ENCODE results near the gene PDGFC. TPM values are rescaled to one million over a fixed set of nuclear protein-coding genes. Genes with fewer than 3 reads are reported as not detected.

Gene PDGFC
- total RNA-seq, 1 experiment from 2014 or later, result 64.5 TPM

DNA sequence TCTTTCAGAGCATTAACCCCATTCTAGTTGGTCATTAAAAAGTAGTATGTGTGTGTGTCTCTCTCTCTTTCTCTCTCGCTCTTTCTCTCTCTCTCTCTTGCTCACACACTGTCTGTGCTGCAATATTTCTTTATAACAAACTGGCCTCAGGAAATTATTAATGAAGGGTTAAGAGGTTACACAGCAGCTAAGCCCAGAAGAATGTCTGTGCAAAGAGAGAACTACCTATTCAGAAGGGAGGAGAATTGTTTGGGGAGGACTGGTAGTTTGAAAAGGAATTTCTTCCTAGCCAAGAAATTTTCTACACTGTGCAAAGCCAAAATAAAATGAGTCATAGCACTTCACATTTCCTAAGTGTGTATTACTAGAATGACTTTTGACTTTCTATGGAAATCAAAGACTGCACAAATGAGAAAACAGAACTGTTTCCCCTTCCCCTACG lies 22.2 kb downstream of the PDGFC start:
- intact Hi-C loops (cut with micrococcal nuclease; ENCODE audit: unreplicated experiment), result loop anchor here (2.0 to 5.0 kb wide), 3 partner anchors 13 to 167 kb away; no protein-coding TSS in a partner anchor
- CTCF ChIA-PET, result interaction anchor here (0.7 kb wide), 1 partner anchor 22 kb away, joined by 3 read pairs; no protein-coding TSS in a partner anchor
- peaks cover 60% of the 10 kb centered on the region for H3K4me1 Mint-ChIP-seq (ENCODE audit: low read depth, unreplicated experiment)

DNA sequence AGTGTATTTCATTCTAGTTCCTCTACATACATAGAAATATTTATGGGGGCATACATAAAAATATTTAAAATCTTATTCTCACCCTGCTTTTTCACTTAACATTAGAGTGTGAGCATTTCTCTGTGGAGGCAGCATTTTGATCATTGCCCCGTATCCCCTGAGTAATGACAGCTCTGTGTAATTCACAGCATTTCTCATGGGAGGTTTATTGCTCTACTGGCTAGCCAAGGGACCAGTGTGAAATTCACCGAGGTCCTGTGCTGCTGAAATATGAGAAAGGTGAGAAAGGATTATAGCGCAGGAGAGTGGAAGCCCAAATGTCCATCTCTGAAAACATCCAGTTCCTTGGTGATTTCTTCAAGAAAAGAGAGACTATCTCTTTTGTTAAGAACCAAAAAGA lies 22.9 kb downstream of the PDGFC start:
- H3K9me3 Mint-ChIP-seq (ENCODE audit: low read depth, unreplicated experiment), result no peaks in the 10 kb centered on the region
- CTCF ChIA-PET, result interaction anchor here (0.7 to 0.8 kb wide), 2 partner anchors 22 to 129 kb away, joined by 3 read pairs; no protein-coding TSS in a partner anchor
- intact Hi-C loops (cut with micrococcal nuclease; ENCODE audit: unreplicated experiment), result loop anchor here (2.0 to 5.0 kb wide), 3 partner anchors 14 to 166 kb away; no protein-coding TSS in a partner anchor
- BruUV-seq (replicated peaks), result TSS peak; percentile 32
- no peaks in the 10 kb centered on the region for H3K27me3 Mint-ChIP-seq (ENCODE audit: unreplicated experiment)
- peak overlapping the region; percentile 62 for H3K4me3 Mint-ChIP-seq (ENCODE audit: low read depth, unreplicated experiment)
- peaks cover 24% of the 10 kb centered on the region for H3K36me3 Mint-ChIP-seq (ENCODE audit: insufficient read depth, unreplicated experiment)
- H3K4me1 Mint-ChIP-seq (ENCODE audit: low read depth, unreplicated experiment), result peaks cover 60% of the 10 kb centered on the region
- peak overlapping the region; percentile 99 for H3K27ac Mint-ChIP-seq (ENCODE audit: unreplicated experiment)
- TF ChIP-seq, protein P1, sequence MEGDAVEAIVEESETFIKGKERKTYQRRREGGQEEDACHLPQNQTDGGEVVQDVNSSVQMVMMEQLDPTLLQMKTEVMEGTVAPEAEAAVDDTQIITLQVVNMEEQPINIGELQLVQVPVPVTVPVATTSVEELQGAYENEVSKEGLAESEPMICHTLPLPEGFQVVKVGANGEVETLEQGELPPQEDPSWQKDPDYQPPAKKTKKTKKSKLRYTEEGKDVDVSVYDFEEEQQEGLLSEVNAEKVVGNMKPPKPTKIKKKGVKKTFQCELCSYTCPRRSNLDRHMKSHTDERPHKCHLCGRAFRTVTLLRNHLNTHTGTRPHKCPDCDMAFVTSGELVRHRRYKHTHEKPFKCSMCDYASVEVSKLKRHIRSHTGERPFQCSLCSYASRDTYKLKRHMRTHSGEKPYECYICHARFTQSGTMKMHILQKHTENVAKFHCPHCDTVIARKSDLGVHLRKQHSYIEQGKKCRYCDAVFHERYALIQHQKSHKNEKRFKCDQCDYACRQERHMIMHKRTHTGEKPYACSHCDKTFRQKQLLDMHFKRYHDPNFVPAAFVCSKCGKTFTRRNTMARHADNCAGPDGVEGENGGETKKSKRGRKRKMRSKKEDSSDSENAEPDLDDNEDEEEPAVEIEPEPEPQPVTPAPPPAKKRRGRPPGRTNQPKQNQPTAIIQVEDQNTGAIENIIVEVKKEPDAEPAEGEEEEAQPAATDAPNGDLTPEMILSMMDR (IDR thresholded peaks at IDR 0.05; ENCODE audit: unreplicated experiment), result no peak
- no peak for DNase-seq

More for the DNA sequence above, 22.2 kb downstream of the PDGFC start:
- DNase-seq, result no peak
- Mint-ChIP-seq H3K27me3 (ENCODE audit: unreplicated experiment) (no peaks in the 10 kb centered on the region), H3K4me3 (ENCODE audit: low read depth, unreplicated experiment) (peak overlapping the region; percentile 62), H3K27ac (ENCODE audit: unreplicated experiment) (peak overlapping the region; percentile 99), H3K36me3 (ENCODE audit: insufficient read depth, unreplicated experiment) (peaks cover 24% of the 10 kb centered on the region), H3K9me3 (ENCODE audit: low read depth, unreplicated experiment) (no peaks in the 10 kb centered on the region)
- no TSS peak for BruUV-seq (replicated peaks)
- TF ChIP-seq, protein P1 (IDR thresholded peaks at IDR 0.05; ENCODE audit: unreplicated experiment), result no peak

DNA sequence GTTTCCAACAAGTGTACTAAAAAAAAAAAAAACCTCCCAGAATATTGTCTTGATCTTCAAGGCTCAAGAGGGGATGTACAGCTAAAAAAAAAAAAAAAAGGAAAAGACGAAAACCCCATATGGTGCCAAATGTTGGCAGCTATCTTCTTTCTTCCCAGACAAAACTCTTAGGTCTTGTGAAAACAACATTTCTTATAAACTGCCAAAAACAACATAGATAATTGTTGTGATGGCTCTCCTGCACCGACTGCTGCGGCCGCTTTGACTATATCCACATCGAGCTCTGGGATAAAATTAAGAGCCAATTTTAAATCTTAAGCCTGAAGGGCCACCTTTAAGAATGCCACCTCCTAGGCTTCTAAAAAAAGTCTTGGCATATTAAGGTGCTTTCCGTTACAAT lies 23.5 kb downstream of the PDGFC start:
- Mint-ChIP-seq H3K9me3 (ENCODE audit: low read depth, unreplicated experiment) (no peaks in the 10 kb centered on the region), H3K27ac (ENCODE audit: unreplicated experiment) (peak overlapping the region; percentile 90), H3K27me3 (ENCODE audit: unreplicated experiment) (no peaks in the 10 kb centered on the region), H3K4me3 (ENCODE audit: low read depth, unreplicated experiment) (no peak overlapping the region), H3K36me3 (ENCODE audit: insufficient read depth, unreplicated experiment) (peaks cover 24% of the 10 kb centered on the region), H3K4me1 (ENCODE audit: low read depth, unreplicated experiment) (peaks cover 60% of the 10 kb centered on the region)
- intact Hi-C loops (cut with micrococcal nuclease; ENCODE audit: unreplicated experiment), result loop anchor here (2.0 to 5.0 kb wide), 3 partner anchors 15 to 166 kb away; no protein-coding TSS in a partner anchor
- TF ChIP-seq, protein P1 (IDR thresholded peaks at IDR 0.05; ENCODE audit: unreplicated experiment), result no peak
- no TSS peak for BruUV-seq (replicated peaks)
- no peak for DNase-seq
- CTCF ChIA-PET, result interaction anchor here (0.6 to 0.8 kb wide), 2 partner anchors 128 to 653 kb away, joined by 3 read pairs; no protein-coding TSS in a partner anchor

DNA sequence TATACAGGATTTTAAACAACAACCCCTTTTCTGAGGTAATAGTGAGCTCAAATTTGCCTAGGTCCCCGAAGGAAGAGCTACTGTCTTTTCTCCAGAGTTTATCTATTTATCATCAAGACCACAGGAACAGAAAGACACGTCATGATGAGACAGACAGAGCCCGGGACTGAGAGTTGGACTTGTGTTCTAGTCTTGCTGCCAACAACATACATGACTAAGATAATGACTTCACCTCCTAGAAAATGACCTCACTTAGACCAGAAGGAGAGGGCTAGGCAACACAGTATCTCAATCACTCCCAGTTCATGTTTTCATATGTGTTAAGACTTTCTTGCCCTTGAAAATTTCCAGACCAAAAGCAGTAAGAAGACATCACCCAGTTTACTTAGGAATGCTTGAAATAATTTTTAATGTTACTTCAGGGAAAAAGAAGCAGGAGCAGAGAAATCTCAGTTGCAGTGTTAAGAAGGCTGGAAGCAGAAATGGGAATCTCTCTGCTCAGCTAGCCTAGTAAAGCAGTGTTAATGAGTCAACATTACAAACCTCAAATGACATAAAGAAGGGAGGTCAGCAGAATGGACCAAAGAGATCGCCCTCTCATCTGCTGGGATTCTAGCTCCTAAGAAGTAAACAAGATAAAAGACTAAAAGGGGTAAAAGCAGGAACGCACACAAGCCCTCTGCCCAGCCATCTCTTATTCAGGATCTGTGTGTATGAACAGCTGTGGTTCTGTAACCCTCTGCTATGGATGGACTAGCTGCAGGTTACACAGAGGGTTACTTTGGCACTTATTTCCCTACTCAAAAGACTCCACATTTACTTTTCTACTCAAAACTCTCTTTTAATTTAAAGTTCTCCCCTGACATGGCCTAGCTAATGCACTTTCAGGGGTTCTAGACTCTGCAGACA lies 24.8 kb downstream of the PDGFC start:
- Mint-ChIP-seq H3K4me3 (ENCODE audit: low read depth, unreplicated experiment) (peak overlapping the region; percentile 56), H3K36me3 (ENCODE audit: insufficient read depth, unreplicated experiment) (peaks cover 23% of the 10 kb centered on the region), H3K27me3 (ENCODE audit: unreplicated experiment) (no peaks in the 10 kb centered on the region), H3K9me3 (ENCODE audit: low read depth, unreplicated experiment) (no peaks in the 10 kb centered on the region), H3K4me1 (ENCODE audit: low read depth, unreplicated experiment) (peaks cover 68% of the 10 kb centered on the region), H3K27ac (ENCODE audit: unreplicated experiment) (peak overlapping the region; percentile 90)
- CTCF ChIA-PET, result interaction anchor here (1.1 kb wide), 1 partner anchor 22 kb away, joined by 3 read pairs; no protein-coding TSS in a partner anchor
- intact Hi-C loops (cut with micrococcal nuclease; ENCODE audit: unreplicated experiment), result loop anchor here (5.0 kb wide), 2 partner anchors 54 to 164 kb away; no protein-coding TSS in a partner anchor
- BruUV-seq (replicated peaks), result TSS peak; percentile 24
- TF ChIP-seq, protein P1 (IDR thresholded peaks at IDR 0.05; ENCODE audit: unreplicated experiment), result no peak
- no peak for DNase-seq

Measured in Calu3 (cell line).